CD4-positive, alpha-beta memory T cell (primary cell): ENCODE results near the gene APCDD1. TPM values are rescaled to one million over a fixed set of nuclear protein-coding genes. Genes with fewer than 3 reads are reported as not detected.

Source experiments
- CTCF ChIA-PET: fragments of 350-600 bp; sonication (Branson Sonifier 250); formaldehyde crosslinking; loops from one replicate; lab custom pipeline; 2021; ENCODE audit warnings: inconsistent platforms; ENCODE audit not compliant: partially characterized antibody; lab: Charles Lee
- POLR2A ChIA-PET: fragments of 350-600 bp; sonication (Branson Sonifier 250); formaldehyde crosslinking; loops from one replicate; lab custom pipeline; 2021; ENCODE audit not compliant: partially characterized antibody; lab: Charles Lee
- DNase-seq, 5 donors: peaks; one replicate each; pipeline versions ENCODE4 v3.0.0 to v3.0.0-alpha.2; 2020 to 2022; ENCODE audit warnings: mixed read lengths in 1 of 5
- H3K27ac ChIP-seq: one replicate; pipeline ENCODE4 v1.7.0; 2013; ENCODE audit warnings: low read depth, low read length
- H3K27me3 ChIP-seq: 2 replicates; pipeline ENCODE4 v1.7.0; 2013; ENCODE audit warnings: mild to moderate bottlenecking, low read length, moderate library complexity; ENCODE audit not compliant: insufficient read depth
- H3K36me3 ChIP-seq: 2 replicates; pipeline ENCODE4 v1.7.0; 2013; ENCODE audit warnings: mild to moderate bottlenecking, low read length, moderate library complexity; ENCODE audit not compliant: insufficient read depth
- H3K4me1 ChIP-seq: 2 replicates; pipeline ENCODE4 v1.7.0; 2013; ENCODE audit warnings: mild to moderate bottlenecking, low read length, moderate library complexity; ENCODE audit not compliant: insufficient read depth
- H3K4me3 ChIP-seq, 2 donors: one replicate each; pipeline ENCODE4 v1.7.0; 2013; ENCODE audit warnings: low read length in 2 of 2, mild to moderate bottlenecking in 1 of 2
- H3K9me3 ChIP-seq, 2 donors: one replicate each; pipeline ENCODE4 v1.7.0; 2013; ENCODE audit warnings: low read length in 2 of 2, control low read depth in 1 of 2; ENCODE audit not compliant: control insufficient read depth in 1 of 2
- H3K27ac Mint-ChIP-seq, 7 donors: one replicate each; pipeline ENCODE4 v1.8.0; 2020 to 2021; ENCODE audit warnings: mixed read lengths in 7 of 7, mild to moderate bottlenecking in 6 of 7, inconsistent platforms in 3 of 7, moderate library complexity in 3 of 7
- H3K27me3 Mint-ChIP-seq, 2 donors: one replicate each; pipeline ENCODE4 v1.8.0; 2020 to 2021; ENCODE audit warnings: mixed read lengths in 2 of 2
- H3K36me3 Mint-ChIP-seq, 2 donors: one replicate each; pipeline ENCODE4 v1.8.0; 2020 to 2021; ENCODE audit warnings: mixed read lengths in 2 of 2, inconsistent platforms in 1 of 2, mild to moderate bottlenecking in 1 of 2
- H3K4me1 Mint-ChIP-seq, 4 donors: one replicate each; pipeline ENCODE4 v1.8.0; 2020 to 2021; ENCODE audit warnings: mixed read lengths in 4 of 4, mild to moderate bottlenecking in 1 of 4
- H3K4me3 Mint-ChIP-seq, 8 donors: one replicate each; pipeline ENCODE4 v1.8.0; 2020 to 2021; ENCODE audit warnings: mixed read lengths in 8 of 8, mild to moderate bottlenecking in 7 of 8, moderate library complexity in 6 of 8, inconsistent platforms in 3 of 8
- H3K9me3 Mint-ChIP-seq, 8 donors: one replicate each; pipeline ENCODE4 v1.8.0; 2020 to 2021; ENCODE audit warnings: mixed read lengths in 8 of 8, mild to moderate bottlenecking in 5 of 8, inconsistent platforms in 3 of 8, moderate library complexity in 1 of 8
- intact Hi-C: fragments of 100-400 bp; cut with micrococcal nuclease; formaldehyde crosslinking; loops from one replicate; pipeline ENCODE4 v1.15.1; 2023
- polyA plus RNA-seq, 2 donors: library from polyadenylated mRNA; unstranded; fragments of 300-500 nt; fragmentation: Illumina TruSeq; gene quantifications; one replicate each; pipeline ENCODE4 v1.2.3, GENCODE V29; 2021
- total RNA-seq, 2 experiments: library from RNA; stranded (reverse); gene quantifications; one replicate each; pipeline ENCODE4 v1.2.3, GENCODE V29; 2021

The APCDD1 gene
- total and polyA plus RNA-seq, 4 experiments from 2014 or later, result not detected

- Histone ChIP-seq H3K27ac (no peak overlapping the region), H3K9me3 (no peaks in the 10 kb centered on the region), H3K4me1 (no peaks in the 10 kb centered on the region), H3K4me3 (no peak overlapping the region), H3K27me3 (no peaks in the 10 kb centered on the region), H3K36me3 (no peaks in the 10 kb centered on the region)
- no peak for DNase-seq
- Mint-ChIP-seq H3K9me3 (no peaks in the 10 kb centered on the region), H3K4me1 (no peaks in the 10 kb centered on the region), H3K27ac (no peak overlapping the region), H3K36me3 (no peaks in the 10 kb centered on the region), H3K27me3 (peaks cover 2 to 9% of the 10 kb centered on the region in 2 donors), H3K4me3 (no peak overlapping the region)
- intact Hi-C loops, result no loop called here
- ChIA-PET POLR2A (no interaction called here), CTCF (no interaction called here)
Observed at GRCh38 chr18:10412933-10413332, 41.5 kb upstream of the APCDD1 start.

GRCh38 chr18:10413722-10414121, 40.7 kb upstream of the APCDD1 start:
- Mint-ChIP-seq H3K27ac (no peak overlapping the region), H3K4me3 (no peak overlapping the region), H3K36me3 (no peaks in the 10 kb centered on the region), H3K9me3 (peaks cover 0 to 2% (median 0%) of the 10 kb centered on the region in 8 donors), H3K4me1 (no peaks in the 10 kb centered on the region), H3K27me3 (peaks cover 2 to 9% of the 10 kb centered on the region in 2 donors)
- intact Hi-C loops, result no loop called here
- Histone ChIP-seq H3K4me1 (no peaks in the 10 kb centered on the region), H3K27ac (no peak overlapping the region), H3K9me3 (no peaks in the 10 kb centered on the region), H3K36me3 (no peaks in the 10 kb centered on the region), H3K27me3 (no peaks in the 10 kb centered on the region), H3K4me3 (no peak overlapping the region)
- POLR2A ChIA-PET, result no interaction called here
- DNase-seq, result no peak
- CTCF ChIA-PET, result no interaction called here

GRCh38 chr18:10414293-10414842, 40.1 kb upstream of the APCDD1 start:
- intact Hi-C loops, result no loop called here
- POLR2A ChIA-PET, result no interaction called here
- DNase-seq, result no peak
- H3K9me3 Mint-ChIP-seq, result peaks cover 0 to 4% (median 0%) of the 10 kb centered on the region in 8 donors
- no peak overlapping the region for H3K4me3 ChIP-seq
- H3K27ac ChIP-seq, result no peak overlapping the region
- H3K4me1 Mint-ChIP-seq, result no peaks in the 10 kb centered on the region
- CTCF ChIA-PET, result no interaction called here
- no peaks in the 10 kb centered on the region for H3K9me3 ChIP-seq
- H3K36me3 Mint-ChIP-seq, result no peaks in the 10 kb centered on the region
- H3K27me3 ChIP-seq, result no peaks in the 10 kb centered on the region
- no peaks in the 10 kb centered on the region for H3K36me3 ChIP-seq
- no peak overlapping the region for H3K4me3 Mint-ChIP-seq
- H3K4me1 ChIP-seq, result no peaks in the 10 kb centered on the region
- peaks cover 2 to 9% of the 10 kb centered on the region in 2 donors for H3K27me3 Mint-ChIP-seq
- no peak overlapping the region for H3K27ac Mint-ChIP-seq

- H3K27ac Mint-ChIP-seq, result no peak overlapping the region
- no peaks in the 10 kb centered on the region for H3K36me3 Mint-ChIP-seq
- ChIA-PET CTCF (no interaction called here), POLR2A (no interaction called here)
- peaks cover 0 to 4% of the 10 kb centered on the region in 2 donors for H3K9me3 ChIP-seq
- no peaks in the 10 kb centered on the region for H3K27me3 ChIP-seq
- no peak overlapping the region for H3K4me3 Mint-ChIP-seq
- intact Hi-C loops, result no loop called here
- no peaks in the 10 kb centered on the region for H3K36me3 ChIP-seq
- no peaks in the 10 kb centered on the region for H3K4me1 ChIP-seq
- H3K27ac ChIP-seq, result no peak overlapping the region
- H3K4me3 ChIP-seq, result no peak overlapping the region
- DNase-seq, result no peak
- peaks cover 2 to 9% of the 10 kb centered on the region in 2 donors for H3K27me3 Mint-ChIP-seq
- H3K4me1 Mint-ChIP-seq, result no peaks in the 10 kb centered on the region
- H3K9me3 Mint-ChIP-seq, result peaks cover 0 to 9% (median 1%) of the 10 kb centered on the region in 8 donors
Observed at GRCh38 chr18:10416065-10416464, 38.4 kb upstream of the APCDD1 start.

GRCh38 chr18:10417191-10417590, 37.2 kb upstream of the APCDD1 start:
- intact Hi-C loops, result no loop called here
- H3K4me3 Mint-ChIP-seq, result no peak overlapping the region
- CTCF ChIA-PET, result no interaction called here
- no peaks in the 10 kb centered on the region for H3K36me3 ChIP-seq
- H3K9me3 ChIP-seq, result peaks cover 0 to 4% of the 10 kb centered on the region in 2 donors
- H3K9me3 Mint-ChIP-seq, result peaks cover 0 to 9% (median 2%) of the 10 kb centered on the region in 8 donors
- DNase-seq, result no peak
- no peaks in the 10 kb centered on the region for H3K4me1 ChIP-seq
- peaks cover 2 to 9% of the 10 kb centered on the region in 2 donors for H3K27me3 Mint-ChIP-seq
- no peak overlapping the region for H3K27ac ChIP-seq
- no peaks in the 10 kb centered on the region for H3K36me3 Mint-ChIP-seq
- no peaks in the 10 kb centered on the region for H3K27me3 ChIP-seq
- H3K27ac Mint-ChIP-seq, result no peak overlapping the region
- no peaks in the 10 kb centered on the region for H3K4me1 Mint-ChIP-seq
- POLR2A ChIA-PET, result no interaction called here
- no peak overlapping the region for H3K4me3 ChIP-seq

- intact Hi-C loops, result no loop called here
- no peaks in the 10 kb centered on the region for H3K27me3 ChIP-seq
- H3K27me3 Mint-ChIP-seq, result peaks cover 2 to 9% of the 10 kb centered on the region in 2 donors
- H3K27ac Mint-ChIP-seq, result no peak overlapping the region
- H3K4me3 Mint-ChIP-seq, result no peak overlapping the region
- CTCF ChIA-PET, result no interaction called here
- H3K27ac ChIP-seq, result no peak overlapping the region
- no peaks in the 10 kb centered on the region for H3K4me1 ChIP-seq
- peaks cover 0 to 9% (median 2%) of the 10 kb centered on the region in 8 donors for H3K9me3 Mint-ChIP-seq
- H3K4me3 ChIP-seq, result no peak overlapping the region
- H3K36me3 ChIP-seq, result no peaks in the 10 kb centered on the region
- no peaks in the 10 kb centered on the region for H3K36me3 Mint-ChIP-seq
- POLR2A ChIA-PET, result no interaction called here
- H3K4me1 Mint-ChIP-seq, result no peaks in the 10 kb centered on the region
- no peak for DNase-seq
- peaks cover 0 to 4% of the 10 kb centered on the region in 2 donors for H3K9me3 ChIP-seq
Observed at GRCh38 chr18:10417664-10418063, 36.8 kb upstream of the APCDD1 start.

GRCh38 chr18:10418836-10419235, 35.6 kb upstream of the APCDD1 start:
- Mint-ChIP-seq H3K4me3 (no peak overlapping the region), H3K4me1 (no peaks in the 10 kb centered on the region), H3K27me3 (peaks cover 2 to 9% of the 10 kb centered on the region in 2 donors), H3K9me3 (peaks cover 0 to 9% (median 2%) of the 10 kb centered on the region in 8 donors), H3K36me3 (no peaks in the 10 kb centered on the region), H3K27ac (no peak overlapping the region)
- Histone ChIP-seq H3K4me1 (no peaks in the 10 kb centered on the region), H3K4me3 (no peak overlapping the region), H3K36me3 (no peaks in the 10 kb centered on the region), H3K27ac (no peak overlapping the region), H3K9me3 (peaks cover 0 to 4% of the 10 kb centered on the region in 2 donors), H3K27me3 (no peaks in the 10 kb centered on the region)
- intact Hi-C loops, result no loop called here
- POLR2A ChIA-PET, result no interaction called here
- DNase-seq, result no peak
- CTCF ChIA-PET, result no interaction called here
